K562 (cell line): ENCODE data around the gene TEX51. TPM values are rescaled to one million over a fixed set of nuclear protein-coding genes. Genes with fewer than 3 reads are reported as not detected.

ENCODE experiments used
- ATAC-seq: fragments of 200-7000 bp; cut with Tn5 transposase; 3 replicates; pipeline ENCODE4 v1.9.1; 2020; ENCODE audit warnings: moderate library complexity
- BruUV-seq: library from RNA; stranded (reverse); fragments of 400-500 nt; replicated peaks from 2 replicates; lab custom pipeline; 2021; lab: Mats Ljungman, UMichigan
- CTCF ChIA-PET: fragments of 300-600 bp; formaldehyde crosslinking; extraction: SDS; loops from one replicate; lab custom pipeline; 2021; ENCODE audit warnings: low intra/inter-chr PET ratio; lab: Yijun Ruan, JAX
- POLR2A ChIA-PET: fragments of 300-600, 350-650 bp; sonication (Branson Sonifier 250); formaldehyde crosslinking; extraction: SDS; loops from one replicate; lab custom pipeline; 2021; ENCODE audit warnings: antibody characterized with exemption, inconsistent platforms; lab: Yijun Ruan, JAX
- DNase-seq, 4 experiments: peaks; one replicate each; pipeline versions ENCODE4 v3.0.0 to v3.0.0-alpha.2; 2011 to 2018; ENCODE audit warnings: low spot score in 3 of 4, mixed read lengths in 3 of 4; ENCODE audit errors: extremely low read depth in 1 of 4
- FAIRE-seq: peaks from 2 replicates; lab custom pipeline; 2011; peaks lifted over from hg19 to GRCh38; lab: Jason Lieb, UNC
- H2AFZ ChIP-seq: 2 replicates; pipeline ENCODE4 v1.6.0; 2011; ENCODE audit warnings: low read depth, low read length, control low read depth, inconsistent platforms
- H3K27ac ChIP-seq: fragments of 200-600 bp; 3 replicates; pipeline ENCODE4 v1.8.0; 2011; ENCODE audit warnings: low read depth, mild to moderate bottlenecking, control low read depth, inconsistent platforms, low read length, moderate library complexity, mixed read lengths; ENCODE audit errors: extremely low read depth
- H3K27me3 ChIP-seq, 2 experiments: fragments of 300-600 bp in 1 of 2; 2 replicates in 1 of 2; 3 replicates in 1 of 2; pipeline versions ENCODE4 v1.6.0 to v1.8.0; 2011; ENCODE audit warnings: inconsistent platforms in 2 of 2, low read length in 2 of 2, mild to moderate bottlenecking in 1 of 2, mixed read lengths in 1 of 2, moderate library complexity in 1 of 2; ENCODE audit not compliant: control insufficient read depth in 2 of 2, insufficient read depth in 2 of 2
- H3K36me3 ChIP-seq: fragments of 300-600 bp; 3 replicates; pipeline ENCODE4 v1.8.0; 2011; ENCODE audit warnings: mild to moderate bottlenecking, low read length, inconsistent platforms; ENCODE audit not compliant: control insufficient read depth, insufficient read depth
- H3K4me1 ChIP-seq, 2 experiments: fragments of 200-600 bp in 1 of 2; replicated peaks in 1 of 2; 2 replicates in 1 of 2; 3 replicates in 1 of 2; pipeline versions ENCODE4 v1.5.1 to v1.8.0; 2011; ENCODE audit warnings: inconsistent platforms in 2 of 2, low read length in 2 of 2, mild to moderate bottlenecking in 1 of 2, mixed read lengths in 1 of 2, moderate library complexity in 1 of 2; ENCODE audit not compliant: control insufficient read depth in 2 of 2, insufficient read depth in 2 of 2
- H3K4me2 ChIP-seq: 2 replicates; pipeline ENCODE4 v1.6.1; 2011; ENCODE audit warnings: low read length, control low read depth, inconsistent platforms, mixed read lengths; ENCODE audit not compliant: insufficient read depth
- H3K4me3 ChIP-seq: fragments of 200-600 bp; sonication (generic), shearing (Covaris generic); 2 replicates; pipeline ENCODE4 v1.5.1; 2016; ENCODE audit warnings: control low read depth, inconsistent platforms
- H3K79me2 ChIP-seq: fragments of 200-600 bp; 3 replicates; pipeline ENCODE4 v1.8.0; 2011; ENCODE audit warnings: low read length, inconsistent platforms; ENCODE audit not compliant: control insufficient read depth, insufficient read depth
- H3K9ac ChIP-seq, 2 experiments: 2 replicates each; pipeline versions ENCODE4 v1.6.0 to v1.6.1; 2011; ENCODE audit warnings: low read depth in 2 of 2, low read length in 2 of 2, control low read depth in 1 of 2, inconsistent platforms in 1 of 2, mild to moderate bottlenecking in 1 of 2, mixed read lengths in 1 of 2; ENCODE audit not compliant: insufficient read depth in 1 of 2
- H3K9me1 ChIP-seq: one replicate; pipeline ENCODE4 v1.6.0; 2011; ENCODE audit warnings: inconsistent platforms, mild to moderate bottlenecking, low read length, moderate library complexity; ENCODE audit not compliant: control insufficient read depth, insufficient read depth
- H3K9me3 ChIP-seq: replicated peaks from 2 replicates; pipeline ENCODE4 v1.5.1; 2011; ENCODE audit warnings: low read depth, low read length, inconsistent platforms; ENCODE audit not compliant: control insufficient read depth, insufficient read depth
- H4K20me1 ChIP-seq: replicated peaks from 2 replicates; pipeline ENCODE4 v1.6.1; 2011; ENCODE audit warnings: low read length, inconsistent platforms, mixed read lengths; ENCODE audit not compliant: control insufficient read depth, insufficient read depth
- BRD9 ChIP-seq: fragments of 450-650 bp; IDR thresholded peaks from 2 replicates; pipeline ENCODE4 v1.6.1; 2018; ENCODE audit warnings: low read depth; ENCODE audit not compliant: partially characterized antibody
- E2F3 ChIP-seq: fragments of 250-450 bp; sonication (Bioruptor Pico); IDR thresholded peaks from 2 replicates; pipeline ENCODE4 v1.4.0; 2020; ENCODE audit warnings: mild to moderate bottlenecking
- HINFP ChIP-seq: fragments of 450-650 bp; conservative IDR thresholded peaks from 2 replicates; pipeline ENCODE4 v1.6.1; 2016; ENCODE audit warnings: missing genetic modification characterization, low read depth, mild to moderate bottlenecking, control low read depth, missing compliant biosample characterization
- NCOR1 ChIP-seq: fragments of 450-650 bp; IDR thresholded peaks from 2 replicates; pipeline ENCODE4 v1.6.1; 2016; ENCODE audit warnings: mild to moderate bottlenecking, moderate library complexity
- NKRF ChIP-seq: fragments of 450-650 bp; IDR thresholded peaks from 2 replicates; pipeline ENCODE4 v1.6.1; 2016; ENCODE audit warnings: borderline replicate concordance
- SFPQ ChIP-seq: fragments of 200-400 bp; formaldehyde crosslinking; IDR thresholded peaks from 2 replicates; pipeline ENCODE4 v1.6.1; 2017; ENCODE audit warnings: mild to moderate bottlenecking, low read depth, low read length, moderate library complexity
- THAP12 ChIP-seq: fragments of 250-450 bp; sonication (Bioruptor Pico); IDR thresholded peaks from 2 replicates; pipeline ENCODE4 v1.9.0; 2021; ENCODE audit warnings: mild to moderate bottlenecking, inconsistent platforms
- THAP7 ChIP-seq: fragments of 250-450 bp; sonication (Bioruptor Pico); IDR thresholded peaks from 2 replicates; pipeline ENCODE4 v1.5.0; 2021
- ZNF175 ChIP-seq: fragments of 200-800 bp; sonication (Bioruptor generic); IDR thresholded peaks from 2 replicates; pipeline ENCODE4 v1.6.1; 2016; ENCODE audit warnings: low read depth, mild to moderate bottlenecking, missing genetic modification characterization, missing compliant biosample characterization
- ZNF24 ChIP-seq: fragments of 450-650 bp; IDR thresholded peaks from 2 replicates; pipeline ENCODE4 v1.6.1; 2016
- ZNF639 ChIP-seq, 2 experiments: fragments of 200-800 bp in 1 of 2; sonication (Bioruptor generic) in 1 of 2; sonication (generic) in 1 of 2; formaldehyde crosslinking in 1 of 2; IDR thresholded peaks in 1 of 2; conservative IDR thresholded peaks in 1 of 2; 2 replicates each; pipeline versions ENCODE4 v1.5.0 to v1.6.1; 2016 to 2020; ENCODE audit warnings: missing compliant biosample characterization in 1 of 2, missing genetic modification characterization in 1 of 2, missing genetic modification reagents in 1 of 2
- WGBS: fragments of 100-300 bp; shearing (Covaris generic); methylation state at CpG from one replicate; pipeline ENCODE4 v1.1.6; 2016; ENCODE audit warnings: low coverage, mixed read lengths; ENCODE audit not compliant: insufficient coverage; ENCODE audit errors: missing lambda C conversion rate; 5-methylcytosine and 5-hydroxymethylcytosine counted together
- in situ Hi-C: fragments of 300-500 bp; cut with MboI; formaldehyde crosslinking; loops from 4 replicates; pipeline ENCODE4 v1.15.0; 2018; ENCODE audit warnings: inconsistent platforms, mixed read lengths
- intact Hi-C: fragments of 100-400 bp; cut with micrococcal nuclease; formaldehyde crosslinking; loops from 2 replicates; pipeline ENCODE4 v1.14.2; 2022
- polyA plus RNA-seq, 8 experiments: library from polyadenylated mRNA; depleted of rRNA in 4 of 8; stranded (reverse) in 5 of 8; unstranded in 3 of 8; fragments of >200 nt; fragmentation: Nextera tagmentation in 2 of 8; fragmentation: Illumina TruSeq in 1 of 8; extraction: Ambion mirVana in 2 of 8; extraction: Trizol in 1 of 8; gene quantifications; 2 replicates each; pipeline versions ENCODE4 v1.2.1 to v1.2.3, GENCODE V29; 2011 to 2014; ENCODE audit warnings: inconsistent platforms in 1 of 8, missing spikeins in 1 of 8
- total RNA-seq, 7 experiments: library from RNA; depleted of rRNA in 6 of 7; stranded (reverse); fragments of >200 nt in 6 of 7; fragmentation: Illumina TruSeq in 2 of 7; extraction: Trizol in 2 of 7; gene quantifications; 2 replicates each; pipeline versions ENCODE4 v1.2.1 to v1.2.3, GENCODE V29; 2011 to 2021; ENCODE audit warnings: low replicate concordance in 1 of 7

The TEX51 gene
- total and polyA plus RNA-seq, 9 of the 15 experiments (the other 6 are each of a cell fraction or from before 2014, with no cell fraction given) = not detected

GRCh38 chr2:126902859-126903258, 4.2 kb downstream of the TEX51 start:
- H3K4me2 ChIP-seq = no peak overlapping the region
- H3K79me2 ChIP-seq = no peaks in the 10 kb centered on the region
- H3K9ac ChIP-seq = no peak overlapping the region
- ChIA-PET CTCF (no interaction called here), POLR2A (no interaction called here)
- H3K36me3 ChIP-seq = no peaks in the 10 kb centered on the region
- intact Hi-C loops (no loop called here), in situ Hi-C loops (no loop called here)
- 0% methylated on average over 6 of the region's 6 CpGs for WGBS
- no peak for DNase-seq
- peaks cover 6 to 11% of the 10 kb centered on the region in 2 experiments; a peak in 3 of 5 replicates for H3K27me3 ChIP-seq
- H2AFZ ChIP-seq = no peak overlapping the region
- no peaks in the 10 kb centered on the region for H4K20me1 ChIP-seq
- FAIRE-seq = no peak
- no peaks in the 10 kb centered on the region for H3K4me1 ChIP-seq
- H3K9me3 ChIP-seq = no peaks in the 10 kb centered on the region
- no peak overlapping the region for H3K27ac ChIP-seq
- no peak overlapping the region for H3K4me3 ChIP-seq
- no TSS peak for BruUV-seq
- no peaks in the 10 kb centered on the region for H3K9me1 ChIP-seq
- no peak for ATAC-seq
- TF ChIP-seq NKRF = no peak
- TF ChIP-seq HINFP = no peak
- no peak for TF ChIP-seq NCOR1
- no peak for TF ChIP-seq E2F3 (CRISPR knock-in tag)
- no peak for TF ChIP-seq THAP12
- TF ChIP-seq THAP7 = no peak
- TF ChIP-seq SFPQ = no peak
- no peak for TF ChIP-seq ZNF24
- no peak for TF ChIP-seq BRD9
- TF ChIP-seq ZNF175 = no peak
- TF ChIP-seq ZNF639 (CRISPR knock-in tag; conservative IDR thresholded peaks at IDR 0.05 in 1 of 2, IDR thresholded peaks at IDR 0.05 in 1 of 2) = no peak
